ENCODE measurements around the gene TSSC4.

TSSC4 gene

GRCh38 chr11:2426826-2427521, 26.4 kb downstream of the TSSC4 start:
- H3K27ac ChIP-seq (ENCODE audit: insufficient read depth, low read depth, low read length, poor library complexity, severe bottlenecking) = no peak overlapping the region
- no peaks in the 10 kb centered on the region for H3K4me1 ChIP-seq (ENCODE audit: control insufficient read depth, insufficient read depth, low read length)
- no peak overlapping the region for H3K4me3 ChIP-seq (ENCODE audit: insufficient read depth, low read depth, low read length)
- H3K27me3 ChIP-seq (ENCODE audit: control insufficient read depth, insufficient read depth, low read length, poor library complexity, severe bottlenecking) = no peaks in the 10 kb centered on the region
- WGBS, 2 experiments = 88 to 91% methylated on average over 14 of the region's 14 CpGs
- H3K9me3 ChIP-seq (ENCODE audit: control insufficient read depth, low read length) = no peaks in the 10 kb centered on the region
- H3K36me3 ChIP-seq (ENCODE audit: control insufficient read depth, insufficient read depth, low read length) = no peaks in the 10 kb centered on the region

DNA sequence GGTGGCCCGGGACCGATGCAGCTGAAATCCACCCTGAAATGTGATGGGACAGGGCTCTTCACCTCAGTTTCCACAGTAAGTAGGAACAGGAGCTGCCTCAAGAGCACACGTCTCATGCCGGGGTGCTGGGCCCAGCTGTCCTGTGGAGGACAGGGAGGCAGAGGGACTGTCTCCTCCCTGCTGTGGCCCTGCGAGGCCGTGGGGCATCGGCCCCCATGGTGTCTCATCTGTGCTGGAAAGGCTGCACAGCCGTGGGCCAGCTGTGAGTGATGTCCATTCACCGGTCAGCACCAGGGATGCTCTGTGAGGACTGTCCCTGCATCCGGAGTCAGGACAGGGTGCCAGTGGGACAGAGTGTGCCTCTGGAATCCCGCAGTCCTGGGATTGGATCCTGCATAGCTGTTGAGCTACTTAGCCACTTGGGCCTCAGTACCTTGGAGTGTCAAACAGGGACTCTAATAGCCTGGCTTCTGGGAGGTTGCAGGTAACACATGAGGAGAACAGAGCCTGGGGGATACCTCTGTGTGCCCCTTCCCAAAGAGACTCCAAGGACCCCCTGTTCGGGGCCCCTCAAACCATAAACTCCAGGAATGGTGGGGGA, 27.3 kb downstream of the TSSC4 start:
- 75 to 80% methylated on average over 12 of the region's 12 CpGs for WGBS, 2 experiments
- H3K4me1 ChIP-seq (ENCODE audit: control insufficient read depth, insufficient read depth, low read length) = no peaks in the 10 kb centered on the region
- no peaks in the 10 kb centered on the region for H3K27me3 ChIP-seq (ENCODE audit: control insufficient read depth, insufficient read depth, low read length, poor library complexity, severe bottlenecking)
- no peaks in the 10 kb centered on the region for H3K36me3 ChIP-seq (ENCODE audit: control insufficient read depth, insufficient read depth, low read length)
- H3K4me3 ChIP-seq (ENCODE audit: insufficient read depth, low read depth, low read length) = no peak overlapping the region
- H3K9me3 ChIP-seq (ENCODE audit: control insufficient read depth, low read length) = no peaks in the 10 kb centered on the region
- H3K27ac ChIP-seq (ENCODE audit: insufficient read depth, low read depth, low read length, poor library complexity, severe bottlenecking) = no peak overlapping the region

- H3K4me1 ChIP-seq (ENCODE audit: control insufficient read depth, insufficient read depth, low read length) = no peaks in the 10 kb centered on the region
- 60 to 63% methylated on average over 8 of the region's 8 CpGs for WGBS, 2 experiments
- no peaks in the 10 kb centered on the region for H3K27me3 ChIP-seq (ENCODE audit: control insufficient read depth, insufficient read depth, low read length, poor library complexity, severe bottlenecking)
- no peak overlapping the region for H3K27ac ChIP-seq (ENCODE audit: insufficient read depth, low read depth, low read length, poor library complexity, severe bottlenecking)
- no peak overlapping the region for H3K4me3 ChIP-seq (ENCODE audit: insufficient read depth, low read depth, low read length)
- H3K36me3 ChIP-seq (ENCODE audit: control insufficient read depth, insufficient read depth, low read length) = no peaks in the 10 kb centered on the region
- no peaks in the 10 kb centered on the region for H3K9me3 ChIP-seq (ENCODE audit: control insufficient read depth, low read length)
These were observed 27.8 kb downstream of the TSSC4 start for GRCh38 chr11:2428322-2428795.

GRCh38 chr11:2431395-2431794, 30.8 kb downstream of the TSSC4 start:
- Histone ChIP-seq H3K4me3 (ENCODE audit: insufficient read depth, low read depth, low read length) (no peak overlapping the region), H3K9me3 (ENCODE audit: control insufficient read depth, low read length) (no peaks in the 10 kb centered on the region), H3K4me1 (ENCODE audit: control insufficient read depth, insufficient read depth, low read length) (no peaks in the 10 kb centered on the region), H3K36me3 (ENCODE audit: control insufficient read depth, insufficient read depth, low read length) (no peaks in the 10 kb centered on the region), H3K27me3 (ENCODE audit: control insufficient read depth, insufficient read depth, low read length, poor library complexity, severe bottlenecking) (no peaks in the 10 kb centered on the region), H3K27ac (ENCODE audit: insufficient read depth, low read depth, low read length, poor library complexity, severe bottlenecking) (no peak overlapping the region)
- WGBS, 2 experiments = 79 to 83% methylated on average over 1 of the region's 1 CpG

GRCh38 chr11:2432171-2432621, 31.6 kb downstream of the TSSC4 start:
- 84 to 86% methylated on average over 15 of the region's 15 CpGs for WGBS, 2 experiments
- Histone ChIP-seq H3K4me1 (ENCODE audit: control insufficient read depth, insufficient read depth, low read length) (no peaks in the 10 kb centered on the region), H3K9me3 (ENCODE audit: control insufficient read depth, low read length) (no peaks in the 10 kb centered on the region), H3K27ac (ENCODE audit: insufficient read depth, low read depth, low read length, poor library complexity, severe bottlenecking) (no peak overlapping the region), H3K4me3 (ENCODE audit: insufficient read depth, low read depth, low read length) (no peak overlapping the region), H3K36me3 (ENCODE audit: control insufficient read depth, insufficient read depth, low read length) (no peaks in the 10 kb centered on the region), H3K27me3 (ENCODE audit: control insufficient read depth, insufficient read depth, low read length, poor library complexity, severe bottlenecking) (no peaks in the 10 kb centered on the region)

GRCh38 chr11:2432628-2433071, 32.1 kb downstream of the TSSC4 start:
- H3K27me3 ChIP-seq (ENCODE audit: control insufficient read depth, insufficient read depth, low read length, poor library complexity, severe bottlenecking) = peaks cover 2% of the 10 kb centered on the region
- WGBS, 2 experiments = 92 to 94% methylated on average over 13 of the region's 13 CpGs
- no peaks in the 10 kb centered on the region for H3K36me3 ChIP-seq (ENCODE audit: control insufficient read depth, insufficient read depth, low read length)
- H3K4me3 ChIP-seq (ENCODE audit: insufficient read depth, low read depth, low read length) = no peak overlapping the region
- no peak overlapping the region for H3K27ac ChIP-seq (ENCODE audit: insufficient read depth, low read depth, low read length, poor library complexity, severe bottlenecking)
- H3K4me1 ChIP-seq (ENCODE audit: control insufficient read depth, insufficient read depth, low read length) = no peaks in the 10 kb centered on the region
- no peaks in the 10 kb centered on the region for H3K9me3 ChIP-seq (ENCODE audit: control insufficient read depth, low read length)

DNA sequence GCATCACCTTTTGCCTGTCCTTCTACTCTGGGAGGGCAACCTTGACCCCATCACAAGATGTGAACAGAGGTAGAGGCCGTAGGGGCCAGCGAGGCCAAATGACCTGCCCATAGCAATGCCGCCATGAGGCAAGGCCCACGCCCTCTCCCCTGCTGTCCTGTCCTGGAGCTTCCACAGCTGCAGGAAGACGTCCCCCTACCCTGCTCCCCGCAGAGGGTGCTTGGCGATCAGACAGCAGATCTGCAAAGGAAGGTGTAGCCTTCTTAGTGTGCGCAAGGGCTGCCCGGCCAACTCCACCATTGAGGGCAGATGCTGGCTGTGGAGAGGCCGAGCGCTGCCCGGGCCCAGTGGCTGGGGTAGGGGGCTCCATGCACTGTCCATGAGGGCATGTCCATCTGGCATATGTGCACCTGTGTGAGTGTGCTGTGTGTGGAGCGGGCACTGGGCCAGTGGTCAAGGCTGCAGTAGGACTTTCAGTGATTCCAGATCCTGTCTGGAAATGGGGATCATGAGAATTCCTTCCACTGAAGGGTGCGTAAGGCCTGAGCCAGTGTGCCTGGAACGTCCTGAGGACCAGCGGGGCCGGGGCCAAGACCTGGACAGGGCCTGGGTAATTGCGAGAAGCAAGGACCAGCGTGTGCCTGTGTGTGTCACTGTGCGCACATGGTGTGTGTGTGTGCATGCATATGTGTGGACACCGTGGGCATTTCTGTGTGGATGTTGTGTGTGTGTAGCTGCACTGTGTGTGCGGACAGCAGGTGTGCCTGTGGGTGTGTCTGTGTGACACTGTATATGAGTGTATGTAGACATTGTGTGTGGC, 32.8 kb downstream of the TSSC4 start:
- H3K27me3 ChIP-seq (ENCODE audit: control insufficient read depth, insufficient read depth, low read length, poor library complexity, severe bottlenecking) = peaks cover 8% of the 10 kb centered on the region
- H3K4me1 ChIP-seq (ENCODE audit: control insufficient read depth, insufficient read depth, low read length) = no peaks in the 10 kb centered on the region
- no peaks in the 10 kb centered on the region for H3K36me3 ChIP-seq (ENCODE audit: control insufficient read depth, insufficient read depth, low read length)
- no peak overlapping the region for H3K4me3 ChIP-seq (ENCODE audit: insufficient read depth, low read depth, low read length)
- 92 to 94% methylated on average over 22 of the region's 22 CpGs for WGBS, 2 experiments
- H3K27ac ChIP-seq (ENCODE audit: insufficient read depth, low read depth, low read length, poor library complexity, severe bottlenecking) = no peak overlapping the region
- no peaks in the 10 kb centered on the region for H3K9me3 ChIP-seq (ENCODE audit: control insufficient read depth, low read length)

DNA sequence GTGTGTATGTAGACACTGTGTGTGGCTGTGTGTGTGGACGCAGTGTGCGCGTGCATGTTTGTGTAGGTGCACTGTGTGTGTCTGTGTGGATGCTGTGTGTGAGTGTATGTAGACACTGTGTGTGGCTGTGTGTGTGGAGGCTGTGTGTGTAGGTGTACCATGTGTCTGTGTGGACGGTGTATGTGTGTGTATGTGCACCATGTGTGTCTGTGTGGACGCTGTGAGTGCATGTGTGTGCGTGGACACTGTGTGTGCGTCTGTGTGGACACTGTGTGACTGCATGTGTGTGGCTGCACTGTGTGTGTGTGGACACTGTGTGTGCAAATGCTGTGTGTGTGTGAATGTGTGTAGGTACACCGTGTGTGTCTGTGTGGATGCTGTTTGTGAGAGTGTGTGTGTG, 33.5 kb downstream of the TSSC4 start:
- Histone ChIP-seq H3K27me3 (ENCODE audit: control insufficient read depth, insufficient read depth, low read length, poor library complexity, severe bottlenecking) (peaks cover 14% of the 10 kb centered on the region), H3K4me3 (ENCODE audit: insufficient read depth, low read depth, low read length) (no peak overlapping the region), H3K9me3 (ENCODE audit: control insufficient read depth, low read length) (no peaks in the 10 kb centered on the region), H3K36me3 (ENCODE audit: control insufficient read depth, insufficient read depth, low read length) (no peaks in the 10 kb centered on the region), H3K4me1 (ENCODE audit: control insufficient read depth, insufficient read depth, low read length) (no peaks in the 10 kb centered on the region), H3K27ac (ENCODE audit: insufficient read depth, low read depth, low read length, poor library complexity, severe bottlenecking) (no peak overlapping the region)
- 87 to 88% methylated on average over 8 of the region's 8 CpGs for whole genome bisulfite sequencing, 2 experiments

- Histone ChIP-seq H3K36me3 (ENCODE audit: control insufficient read depth, insufficient read depth, low read length) (no peaks in the 10 kb centered on the region), H3K4me3 (ENCODE audit: insufficient read depth, low read depth, low read length) (no peak overlapping the region), H3K4me1 (ENCODE audit: control insufficient read depth, insufficient read depth, low read length) (no peaks in the 10 kb centered on the region), H3K9me3 (ENCODE audit: control insufficient read depth, low read length) (no peaks in the 10 kb centered on the region), H3K27ac (ENCODE audit: insufficient read depth, low read depth, low read length, poor library complexity, severe bottlenecking) (no peak overlapping the region), H3K27me3 (ENCODE audit: control insufficient read depth, insufficient read depth, low read length, poor library complexity, severe bottlenecking) (peaks cover 19% of the 10 kb centered on the region)
- 86 to 91% methylated on average over 11 of the region's 11 CpGs for WGBS, 2 experiments
These were observed 34.1 kb downstream of the TSSC4 start for GRCh38 chr11:2434506-2435255.
